Heart left ventricle (tissue), 16 donors: Measurements from ENCODE around the gene YIF1A. TPM values are rescaled to one million over a fixed set of nuclear protein-coding genes. Genes with fewer than 3 reads are reported as not detected.
"Not testable (repeated sequence)": the region's sequence is repeated elsewhere in the genome, so short reads cannot be mapped to it uniquely, and the experiment has no call there.

ENCODE experiments used
- ATAC-seq, 4 donors: fragments of 200-7000 bp; cut with Tn5 transposase; one replicate each; pipeline ENCODE4 v1.9.1; 2020 to 2022; ENCODE audit warnings: moderate library complexity in 4 of 4, mild to moderate bottlenecking in 3 of 4, moderate number of reproducible peaks in 1 of 4
- DNase-seq, 5 donors: peaks; one replicate each; pipeline ENCODE4 v3.0.0-alpha.2; 2020
- H3K27ac ChIP-seq, 12 donors: fragments of 200-600 bp; sonication (generic) in 4 of 12; one replicate each; pipeline versions ENCODE4 v1.5.0 to v1.8.0; 2016 to 2022; ENCODE audit warnings: mild to moderate bottlenecking in 2 of 12
- H3K27me3 ChIP-seq, 9 donors: fragments of 200-600 bp; sonication (generic) in 2 of 9; one replicate each; pipeline versions ENCODE4 v1.5.1 to v1.8.0; 2016 to 2022; ENCODE audit warnings: mild to moderate bottlenecking in 3 of 9
- H3K36me3 ChIP-seq, 9 donors: fragments of 200-600 bp; sonication (generic) in 2 of 9; one replicate each; pipeline versions ENCODE4 v1.5.0 to v1.8.0; 2018 to 2022; ENCODE audit warnings: mild to moderate bottlenecking in 2 of 9
- H3K4me1 ChIP-seq, 12 donors: fragments of 200-600 bp; sonication (generic) in 4 of 12; one replicate each; pipeline versions ENCODE4 v1.5.0 to v1.8.0; 2016 to 2022; ENCODE audit warnings: mild to moderate bottlenecking in 3 of 12
- H3K4me3 ChIP-seq, 12 donors: fragments of 200-600 bp; sonication (generic) in 4 of 12; one replicate each; pipeline versions ENCODE4 v1.5.0 to v1.8.0; 2017 to 2022; ENCODE audit warnings: mild to moderate bottlenecking in 9 of 12, moderate library complexity in 4 of 12
- H3K9me3 ChIP-seq, 12 donors: fragments of 200-600 bp; sonication (generic) in 4 of 12; one replicate each; pipeline versions ENCODE4 v1.5.0 to v1.8.0; 2016 to 2022; ENCODE audit warnings: mild to moderate bottlenecking in 1 of 12
- CTCF ChIP-seq, 12 donors: fragments of 200-600 bp; sonication (generic) in 4 of 12; IDR thresholded peaks; one replicate each; pipeline versions ENCODE4 v1.5.0 to v1.8.0; 2018 to 2022; ENCODE audit warnings: antibody characterized with exemption in 12 of 12, mild to moderate bottlenecking in 5 of 12
- POLR2A ChIP-seq, 2 donors: fragments of 450-650 bp; IDR thresholded peaks; one replicate each; pipeline ENCODE4 v1.6.1; 2017; ENCODE audit warnings: antibody characterized with exemption in 2 of 2, mild to moderate bottlenecking in 2 of 2, moderate library complexity in 2 of 2
- WGBS, 4 donors: extraction: QIAGEN DNeasy Blood & Tissue Kit in 2 of 4; methylation state at CpG; one replicate each; pipeline versions ENCODE4 v1.1.5 to v1.1.7; 2013 to 2018; 5-methylcytosine and 5-hydroxymethylcytosine counted together
- intact Hi-C, 10 donors: fragments of 100-400 bp; cut with DNase I; formaldehyde crosslinking; loops; one replicate each; pipeline versions ENCODE4 v1.11.1 to v1.14.2; 2022
- polyA plus RNA-seq, 2 donors: library from polyadenylated mRNA; stranded (reverse); fragments of 200-250 nt; gene quantifications; one replicate each; pipeline ENCODE4 v1.2.3, GENCODE V29; 2013
- total RNA-seq, 9 donors: library from RNA; depleted of rRNA in 2 of 9; stranded (reverse); fragments of >200 nt in 2 of 9; fragmentation: NEBNext Ultra II Directional in 3 of 9; extraction: Animal tissue kit (Norgen Biotek cat#: 25700) in 3 of 9; gene quantifications; one replicate each; pipeline versions ENCODE4 v1.1.0 to v1.2.4, GENCODE V29; 2016 to 2023
- donor health status: ischemic (EF 13 %, LVEDD 7.1; RV severe dilation, severe dysfunction).
- donor health status: healthy with polysubstance abuse.
- donor health status: DM: no; HTN: yes; CAD: no.
- donor health status: DM: no; HTN: no; CAD: no.
- donor health status: ischemic (EF 25% LVEDD 6.9; RV normal size, moderate dysfunction).
- donor health status: ischemic (EF 25% LVEDD 5.7; RV mildly dilated, moderate dysfunction).
- donor health status: healthy.
- donor health status: DM: yes; HTN: yes; CAD: no.
- donor health status: ischemic (EF 35%, LVEDD 5.7; RV mildly dilated, moderate dysfunction).
- donor health status: nonischemic (EF 11% LVEDD 7.7; RV severe dilation, severe dysfunction).
- donor health status: DM: yes; HTN: yes; CAD: no.
- donor health status: PGD.
- donor health status: ischemic (EF 29% LVEDD 5.4; RV normal size, mild dysfunction).
- donor health status: nonischemic (EF 23%, LVEDD 6.1; RV moderate dilation, normal function).

Gene YIF1A
- total and polyA plus RNA-seq, 11 donors = 41.6 to 136 (median 65.3) TPM

DNA sequence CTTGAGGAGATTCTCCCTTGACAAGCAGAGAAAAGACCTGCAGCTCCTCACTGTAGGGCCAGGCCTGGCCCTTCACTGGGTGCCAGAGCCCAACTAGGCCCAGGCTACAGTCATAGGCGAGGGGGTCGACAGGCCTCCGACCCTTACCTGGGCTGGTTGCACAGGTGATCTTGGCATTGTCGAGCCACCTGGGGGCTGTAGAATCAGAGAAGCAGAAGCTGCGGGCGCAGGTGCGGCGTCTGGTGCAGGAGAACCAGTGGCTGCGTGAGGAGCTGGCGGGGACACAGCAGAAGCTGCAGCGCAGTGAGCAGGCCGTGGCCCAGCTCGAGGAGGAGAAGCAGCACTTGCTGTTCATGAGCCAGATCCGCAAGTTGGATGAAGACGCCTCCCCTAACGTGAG, 27.4 kb downstream of the YIF1A start:
- TF ChIP-seq CTCF (IDR thresholded peaks at IDR 0.05) = no peak
- TF ChIP-seq POLR2A (IDR thresholded peaks at IDR 0.05) = no peak
- Histone ChIP-seq H3K27ac (no peak overlapping the region), H3K27me3 (peaks cover 0 to 7% (median 0%) of the 10 kb centered on the region in 9 donors), H3K36me3 (peaks cover 0 to 59% (median 29%) of the 10 kb centered on the region in 9 donors), H3K4me1 (peaks cover 0 to 20% (median 14%) of the 10 kb centered on the region in 12 donors), H3K4me3 (no peak overlapping the region), H3K9me3 (no peaks in the 10 kb centered on the region)
- no peak for DNase-seq
- ATAC-seq = no peak
- intact Hi-C loops = loop anchor here in 1 of 10 donors (10.0 kb wide), 1 partner anchor 407 kb away; the partner anchor contains the start of gene CFL1
- 93 to 96% (median 95%) methylated on average over 7 to 16 of the region's 16 CpGs for WGBS, 4 donors

GRCh38 chr11:66259956-66260355, 29.0 kb downstream of the YIF1A start:
- 84 to 99% (median 97%) methylated on average over 4 of the region's 4 CpGs for WGBS, 4 donors
- no peaks in the 10 kb centered on the region for H3K9me3 ChIP-seq
- no peak overlapping the region for H3K4me3 ChIP-seq
- H3K27ac ChIP-seq = no peak overlapping the region
- H3K27me3 ChIP-seq = peaks cover 0 to 7% (median 0%) of the 10 kb centered on the region in 9 donors
- intact Hi-C loops = loop anchor here in 5 of 10 donors (2.0 to 10.0 kb wide), 2 partner anchors 37 to 405 kb away; partner anchors contain the start of gene CFL1 (in 1 of the 5)
- TF ChIP-seq POLR2A (IDR thresholded peaks at IDR 0.05) (no peak), CTCF (IDR thresholded peaks at IDR 0.05) (no peak)
- DNase-seq (no peak), ATAC-seq (no peak)
- H3K4me1 ChIP-seq = peaks cover 0 to 17% (median 12%) of the 10 kb centered on the region in 12 donors
- H3K36me3 ChIP-seq = peaks cover 0 to 55% (median 29%) of the 10 kb centered on the region in 9 donors

DNA sequence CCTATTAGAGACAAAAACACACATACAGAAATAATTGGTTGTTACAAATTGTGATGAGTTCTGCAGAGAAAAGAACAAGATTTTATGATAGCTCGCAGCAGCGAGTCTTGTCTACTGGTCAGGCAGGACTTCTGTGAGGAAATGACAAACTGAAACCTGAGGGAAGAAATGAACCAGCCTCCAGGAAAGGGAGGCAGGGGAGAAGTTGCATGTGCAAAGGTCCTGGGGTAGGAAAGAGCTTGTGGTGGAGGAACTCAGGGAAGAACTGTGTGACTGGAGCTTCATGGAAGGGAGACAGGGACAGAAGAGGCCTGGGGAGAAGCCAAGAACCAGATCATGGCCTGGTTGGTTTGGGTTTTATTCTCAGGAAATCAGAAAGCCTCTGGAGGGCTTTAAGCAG, 29.7 kb downstream of the YIF1A start:
- WGBS, 4 donors = 92 to 99% (median 97%) methylated on average over 2 of the region's 2 CpGs
- intact Hi-C loops = loop anchor here in 4 of 10 donors (2.0 kb wide), 1 partner anchor 36 kb away; no protein-coding TSS in a partner anchor
- no peak for ATAC-seq
- Histone ChIP-seq H3K36me3 (peaks cover 0 to 49% (median 29%) of the 10 kb centered on the region in 9 donors), H3K27ac (no peak overlapping the region), H3K4me1 (peaks cover 0 to 17% (median 12%) of the 10 kb centered on the region in 12 donors), H3K4me3 (no peak overlapping the region), H3K9me3 (no peaks in the 10 kb centered on the region), H3K27me3 (peaks cover 0 to 7% (median 0%) of the 10 kb centered on the region in 9 donors)
- DNase-seq = no peak
- no peak for TF ChIP-seq CTCF (IDR thresholded peaks at IDR 0.05)
- TF ChIP-seq POLR2A (IDR thresholded peaks at IDR 0.05) = no peak

DNA sequence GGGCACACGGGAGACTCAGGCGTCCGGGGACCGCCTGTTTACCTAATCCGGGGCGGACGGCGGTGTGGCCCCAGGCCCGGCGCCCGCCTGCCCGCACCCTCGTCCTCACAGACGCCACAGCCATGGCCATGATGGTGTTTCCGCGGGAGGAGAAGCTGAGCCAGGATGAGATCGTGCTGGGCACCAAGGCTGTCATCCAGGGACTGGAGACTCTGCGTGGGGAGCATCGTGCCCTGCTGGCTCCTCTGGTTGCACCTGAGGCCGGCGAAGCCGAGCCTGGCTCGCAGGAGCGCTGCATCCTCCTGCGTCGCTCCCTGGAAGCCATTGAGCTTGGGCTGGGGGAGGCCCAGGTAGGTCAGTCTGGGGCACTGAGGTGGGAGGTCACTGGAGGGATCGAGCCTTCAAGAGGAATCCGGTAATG, 30.5 kb downstream of the YIF1A start:
- Histone ChIP-seq H3K9me3 (no peaks in the 10 kb centered on the region), H3K27ac (peak overlapping the region in 10 of 12 donors; percentile 66 to 89 (median 82)), H3K4me1 (peaks cover 0 to 17% (median 12%) of the 10 kb centered on the region in 12 donors), H3K4me3 (peak overlapping the region; percentile 33 to 99 (median 90)), H3K27me3 (peaks cover 0 to 7% (median 0%) of the 10 kb centered on the region in 9 donors), H3K36me3 (peaks cover 0 to 42% (median 27%) of the 10 kb centered on the region in 9 donors)
- 3 to 13% (median 6%) methylated on average over 19 to 28 of the region's 28 CpGs for WGBS, 4 donors
- TF ChIP-seq CTCF (IDR thresholded peaks at IDR 0.05) (peak in 6 of 12 donors; percentile 0 to 31 (median 18)), POLR2A (IDR thresholded peaks at IDR 0.05) (no peak)
- DNase-seq (no peak), ATAC-seq (peak in 1 of 4 donors; percentile 0)
- intact Hi-C loops = loop anchor here in 7 of 10 donors (1.0 to 2.0 kb wide), 2 partner anchors 36 kb away; no protein-coding TSS in a partner anchor

- ATAC-seq, H3K36me3 ChIP-seq, H3K4me3 ChIP-seq, DNase-seq, H3K27me3 ChIP-seq, intact Hi-C loops, H3K9me3 ChIP-seq, H3K27ac ChIP-seq: not testable (repeated sequence)
- peaks cover 0 to 16% (median 9%) of the 10 kb centered on the region in 12 donors for H3K4me1 ChIP-seq
- WGBS, 4 donors = 34 to 52% (median 47%) methylated on average over 6 of the region's 6 CpGs
These were observed 35.9 kb downstream of the YIF1A start for GRCh38 chr11:66253081-66253480.
